Ishikawa (cell line): Measurements from ENCODE around the gene LCAT.

Experiments used
- CEBPB ChIP-seq: IDR thresholded peaks from 2 replicates; pipeline ENCODE4 v1.6.1; 2012
- CREB1 ChIP-seq: IDR thresholded peaks from 2 replicates; pipeline ENCODE4 v1.6.1; 2012; ENCODE audit warnings: low read depth
- EGR1 ChIP-seq: IDR thresholded peaks from 2 replicates; pipeline ENCODE4 v1.6.1; 2012
- EP300 ChIP-seq: IDR thresholded peaks from 2 replicates; pipeline ENCODE4 v1.6.1; 2012; ENCODE audit warnings: borderline replicate concordance
- FOXM1 ChIP-seq: IDR thresholded peaks from 2 replicates; pipeline ENCODE4 v1.6.1; 2012; ENCODE audit warnings: low read depth, borderline replicate concordance
- MAX ChIP-seq: IDR thresholded peaks from 2 replicates; pipeline ENCODE4 v1.6.1; 2012
- NFIC ChIP-seq: IDR thresholded peaks from 2 replicates; pipeline ENCODE4 v1.6.1; 2012
- RAD21 ChIP-seq: IDR thresholded peaks from 2 replicates; pipeline ENCODE4 v1.6.1; 2012; ENCODE audit warnings: low read depth
- TAF1 ChIP-seq: IDR thresholded peaks from 2 replicates; pipeline ENCODE4 v1.6.1; 2012; ENCODE audit warnings: low read depth, mild to moderate bottlenecking
- TCF12 ChIP-seq: IDR thresholded peaks from 2 replicates; pipeline ENCODE4 v1.6.1; 2012; ENCODE audit warnings: low read depth
- TEAD4 ChIP-seq: IDR thresholded peaks from 2 replicates; pipeline ENCODE4 v1.6.1; 2012
- YY1 ChIP-seq: IDR thresholded peaks from 2 replicates; pipeline ENCODE4 v1.6.1; 2012; ENCODE audit warnings: low read depth
- ZBTB7A ChIP-seq: IDR thresholded peaks from 2 replicates; pipeline ENCODE4 v1.6.1; 2012; ENCODE audit warnings: low read depth
- TF ChIP-seq, protein P1 (sequence below): IDR thresholded peaks from 2 replicates; pipeline ENCODE4 v1.6.1; 2012
- TF ChIP-seq, protein P2 (sequence below): IDR thresholded peaks from 2 replicates; pipeline ENCODE4 v1.6.1; 2012; ENCODE audit warnings: low read depth, mild to moderate bottlenecking

LCAT gene

DNA sequence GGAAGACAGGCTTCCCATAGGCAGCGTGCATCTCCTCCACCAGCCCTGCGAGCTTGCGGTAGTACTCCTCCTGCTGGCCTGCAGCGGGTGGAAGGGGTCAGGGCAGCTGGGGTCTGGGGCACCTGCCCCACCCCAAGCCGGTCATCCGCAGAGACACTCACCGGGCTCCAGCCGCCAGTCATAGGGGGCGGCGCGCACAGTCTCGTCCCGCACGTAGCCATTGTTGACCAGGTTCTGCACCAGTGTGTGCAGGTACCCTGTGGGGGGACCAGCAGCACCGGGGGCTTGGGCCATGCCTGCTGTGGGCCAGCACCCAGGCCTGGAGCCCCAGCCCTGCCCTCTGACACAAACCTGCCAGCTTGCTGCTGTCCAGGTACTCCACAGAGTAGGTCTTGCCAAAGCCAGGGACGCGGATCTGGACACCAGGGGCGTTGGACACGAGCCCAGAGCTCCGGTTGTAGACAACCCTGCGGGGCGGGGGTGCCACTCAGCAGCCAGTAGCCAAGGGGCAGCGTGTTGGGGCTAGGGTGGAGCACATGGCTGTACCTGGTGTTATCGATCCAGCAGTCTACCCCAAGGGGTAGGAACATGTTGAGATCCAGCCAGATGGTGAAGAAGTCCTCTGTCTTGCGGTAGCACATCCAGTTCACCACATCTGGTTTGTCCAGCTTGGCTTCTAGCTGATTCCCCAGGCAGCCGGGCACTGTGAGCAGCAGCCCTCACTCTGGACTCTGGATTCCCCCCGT, 1.2 kb downstream of the LCAT start:
- no peak for TF ChIP-seq CEBPB
- TF ChIP-seq TCF12 = no peak
- no peak for TF ChIP-seq TEAD4
- no peak for TF ChIP-seq MAX
- TF ChIP-seq FOXM1 = no peak
- no peak for TF ChIP-seq ZBTB7A
- no peak for TF ChIP-seq EGR1
- TF ChIP-seq, protein P1, sequence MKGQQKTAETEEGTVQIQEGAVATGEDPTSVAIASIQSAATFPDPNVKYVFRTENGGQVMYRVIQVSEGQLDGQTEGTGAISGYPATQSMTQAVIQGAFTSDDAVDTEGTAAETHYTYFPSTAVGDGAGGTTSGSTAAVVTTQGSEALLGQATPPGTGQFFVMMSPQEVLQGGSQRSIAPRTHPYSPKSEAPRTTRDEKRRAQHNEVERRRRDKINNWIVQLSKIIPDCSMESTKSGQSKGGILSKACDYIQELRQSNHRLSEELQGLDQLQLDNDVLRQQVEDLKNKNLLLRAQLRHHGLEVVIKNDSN = no peak

DNA sequence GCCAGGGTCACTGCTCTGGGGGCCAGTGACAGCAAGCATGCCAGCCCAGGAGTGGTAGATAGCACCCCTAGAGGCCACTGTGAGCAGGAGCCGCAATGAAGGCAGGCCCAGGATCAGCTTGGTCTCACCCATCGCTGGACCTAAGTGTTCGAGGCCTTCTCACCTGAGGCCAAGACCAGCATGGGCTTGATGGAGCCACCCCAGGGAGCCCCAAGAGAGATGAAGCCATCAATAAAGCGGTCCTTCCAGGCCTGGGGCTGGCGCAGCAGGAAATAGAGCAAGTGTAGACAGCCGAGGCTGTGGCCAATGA, 1.8 kb downstream of the LCAT start:
- TF ChIP-seq ZBTB7A = no peak
- TF ChIP-seq TEAD4 = no peak
- no peak for TF ChIP-seq TAF1
- TF ChIP-seq NFIC = no peak
- TF ChIP-seq RAD21 = peak; percentile 56; the same call in 1 of the 2 replicates
- TF ChIP-seq, protein P2, sequence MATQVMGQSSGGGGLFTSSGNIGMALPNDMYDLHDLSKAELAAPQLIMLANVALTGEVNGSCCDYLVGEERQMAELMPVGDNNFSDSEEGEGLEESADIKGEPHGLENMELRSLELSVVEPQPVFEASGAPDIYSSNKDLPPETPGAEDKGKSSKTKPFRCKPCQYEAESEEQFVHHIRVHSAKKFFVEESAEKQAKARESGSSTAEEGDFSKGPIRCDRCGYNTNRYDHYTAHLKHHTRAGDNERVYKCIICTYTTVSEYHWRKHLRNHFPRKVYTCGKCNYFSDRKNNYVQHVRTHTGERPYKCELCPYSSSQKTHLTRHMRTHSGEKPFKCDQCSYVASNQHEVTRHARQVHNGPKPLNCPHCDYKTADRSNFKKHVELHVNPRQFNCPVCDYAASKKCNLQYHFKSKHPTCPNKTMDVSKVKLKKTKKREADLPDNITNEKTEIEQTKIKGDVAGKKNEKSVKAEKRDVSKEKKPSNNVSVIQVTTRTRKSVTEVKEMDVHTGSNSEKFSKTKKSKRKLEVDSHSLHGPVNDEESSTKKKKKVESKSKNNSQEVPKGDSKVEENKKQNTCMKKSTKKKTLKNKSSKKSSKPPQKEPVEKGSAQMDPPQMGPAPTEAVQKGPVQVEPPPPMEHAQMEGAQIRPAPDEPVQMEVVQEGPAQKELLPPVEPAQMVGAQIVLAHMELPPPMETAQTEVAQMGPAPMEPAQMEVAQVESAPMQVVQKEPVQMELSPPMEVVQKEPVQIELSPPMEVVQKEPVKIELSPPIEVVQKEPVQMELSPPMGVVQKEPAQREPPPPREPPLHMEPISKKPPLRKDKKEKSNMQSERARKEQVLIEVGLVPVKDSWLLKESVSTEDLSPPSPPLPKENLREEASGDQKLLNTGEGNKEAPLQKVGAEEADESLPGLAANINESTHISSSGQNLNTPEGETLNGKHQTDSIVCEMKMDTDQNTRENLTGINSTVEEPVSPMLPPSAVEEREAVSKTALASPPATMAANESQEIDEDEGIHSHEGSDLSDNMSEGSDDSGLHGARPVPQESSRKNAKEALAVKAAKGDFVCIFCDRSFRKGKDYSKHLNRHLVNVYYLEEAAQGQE = no peak

- TF ChIP-seq RAD21 (no peak), TAF1 (no peak), TEAD4 (no peak), EGR1 (no peak), TCF12 (no peak), EP300 (no peak), NFIC (no peak)
These were observed 2.3 kb downstream of the LCAT start for GRCh38 chr16:67941469-67942199.

DNA sequence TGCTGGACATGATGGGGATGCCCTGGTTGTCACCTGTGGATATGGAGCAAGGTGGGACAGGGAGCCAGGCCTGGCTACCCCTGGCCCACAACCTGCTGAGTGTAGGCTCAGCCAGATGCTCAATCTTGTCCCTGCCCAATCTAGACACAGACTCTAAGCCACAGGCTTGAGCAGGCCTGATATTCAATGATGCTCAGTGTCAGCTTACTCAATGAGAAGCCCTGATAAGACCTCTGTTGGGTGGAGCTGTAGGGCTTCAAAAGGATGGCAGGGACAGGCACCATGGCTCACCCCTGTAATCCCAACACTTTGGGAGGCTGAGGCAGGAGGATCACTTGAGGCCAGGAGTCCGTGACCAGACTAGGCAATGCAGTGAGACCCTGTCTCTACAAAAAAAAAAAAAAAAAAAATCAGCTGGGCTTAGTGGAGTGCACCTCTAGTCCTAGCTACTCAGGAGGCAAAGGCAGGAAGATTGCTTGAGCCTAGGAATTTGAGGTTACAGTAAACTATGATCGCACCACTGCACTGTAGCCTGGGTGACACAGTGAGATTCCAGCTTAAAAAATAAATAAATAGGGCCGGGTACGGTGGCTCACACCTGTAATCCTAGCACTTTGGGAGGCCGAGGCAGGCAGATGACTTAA, 3.4 kb downstream of the LCAT start:
- TF ChIP-seq NFIC (no peak), TCF12 (no peak), YY1 (no peak), FOXM1 (no peak), MAX (no peak), CEBPB (no peak), EP300 (no peak), RAD21 (no peak), CREB1 (no peak), TEAD4 (no peak), TAF1 (no peak), ZBTB7A (no peak), EGR1 (no peak)
- TF ChIP-seq, protein P1 = no peak
- TF ChIP-seq, protein P2 = no peak

- no peak for TF ChIP-seq EGR1
- TF ChIP-seq, protein P1 = peak; percentile 62
- no peak for TF ChIP-seq YY1
- TF ChIP-seq TEAD4 = no peak
- TF ChIP-seq RAD21 = no peak
These were observed 4.1 kb downstream of the LCAT start for GRCh38 chr16:67939507-67940445.
